IMR-90 (cell line): Measurements from ENCODE around the gene DENND1A. TPM values are rescaled to one million over a fixed set of nuclear protein-coding genes. Genes with fewer than 3 reads are reported as not detected.

Experiments
- ATAC-seq: fragments of 200-7000 bp; cut with Tn5 transposase; 2 replicates; pipeline ENCODE4 v1.9.1; 2020; ENCODE audit warnings: low read depth, mild to moderate bottlenecking, moderate library complexity
- BruUV-seq: library from RNA; stranded (reverse); fragments of 400-500 nt; replicated peaks from 2 replicates; lab custom pipeline; 2021; lab: Mats Ljungman, UMichigan
- CTCF ChIA-PET: fragments of 300-600 bp; formaldehyde crosslinking; extraction: SDS; loops from one replicate; lab custom pipeline; 2021; ENCODE audit warnings: antibody characterized with exemption; lab: Yijun Ruan, JAX
- POLR2A ChIA-PET: fragments of 300-600 bp; sonication (Branson Sonifier 250); formaldehyde crosslinking; loops from one replicate; lab custom pipeline; 2022; ENCODE audit warnings: antibody characterized with exemption; ENCODE audit not compliant: unreplicated experiment; lab: Charles Lee
- DNase-seq: peaks from one replicate; pipeline ENCODE4 v3.0.0; 2013
- H2AFZ ChIP-seq: replicated peaks from 2 replicates; pipeline ENCODE3; 2013; ENCODE audit warnings: low read length, mild to moderate bottlenecking; ENCODE audit not compliant: poor library complexity
- H2AK5ac ChIP-seq: 2 replicates; pipeline ENCODE4 v1.6.1; 2013; ENCODE audit warnings: low read depth, low read length, inconsistent platforms
- H2AK9ac ChIP-seq: replicated peaks from 2 replicates; pipeline ENCODE3; 2013; ENCODE audit warnings: mild to moderate bottlenecking, low read depth, low read length, moderate library complexity; ENCODE audit not compliant: poor library complexity
- H2BK120ac ChIP-seq: 2 replicates; pipeline ENCODE4 v1.6.1; 2013; ENCODE audit warnings: low read depth, low read length, inconsistent platforms
- H2BK15ac ChIP-seq: 3 replicates; pipeline ENCODE4 v1.6.1; 2013; ENCODE audit warnings: low read depth, low read length, inconsistent platforms
- H2BK20ac ChIP-seq: 2 replicates; pipeline ENCODE4 v1.6.1; 2013; ENCODE audit warnings: low read depth, mild to moderate bottlenecking, inconsistent platforms, low read length, moderate library complexity
- H2BK5ac ChIP-seq: 2 replicates; pipeline ENCODE4 v1.6.1; 2013; ENCODE audit warnings: mild to moderate bottlenecking, low read depth, low read length, inconsistent platforms; ENCODE audit not compliant: poor library complexity, severe bottlenecking
- H3K14ac ChIP-seq: replicated peaks from 2 replicates; pipeline ENCODE4 v1.6.1; 2013; ENCODE audit warnings: low read depth, low read length, inconsistent platforms
- H3K18ac ChIP-seq: 2 replicates; pipeline ENCODE4 v1.6.1; 2013; ENCODE audit warnings: low read depth, low read length, control low read depth
- H3K23ac ChIP-seq: 2 replicates; pipeline ENCODE4 v1.6.1; 2013; ENCODE audit warnings: low read depth, low read length, inconsistent platforms
- H3K27ac ChIP-seq: 2 replicates; pipeline ENCODE4 v1.5.1; 2013; ENCODE audit warnings: mild to moderate bottlenecking, control low read depth, low read length; ENCODE audit not compliant: insufficient read depth
- H3K27me3 ChIP-seq: 2 replicates; pipeline ENCODE4 v1.6.1; 2013; ENCODE audit warnings: low read length; ENCODE audit not compliant: control insufficient read depth, insufficient read depth
- H3K36me3 ChIP-seq: 2 replicates; pipeline ENCODE4 v1.6.1; 2013; ENCODE audit warnings: low read length, mixed read lengths; ENCODE audit not compliant: control insufficient read depth, insufficient read depth
- H3K4ac ChIP-seq: 2 replicates; pipeline ENCODE4 v1.6.1; 2013; ENCODE audit warnings: low read depth, low read length, inconsistent platforms
- H3K4me1 ChIP-seq: 2 replicates; pipeline ENCODE4 v1.6.1; 2013; ENCODE audit warnings: low read length, mixed read lengths; ENCODE audit not compliant: control insufficient read depth, insufficient read depth
- H3K4me2 ChIP-seq: 2 replicates; pipeline ENCODE4 v1.6.1; 2013; ENCODE audit warnings: low read depth, mild to moderate bottlenecking, control low read depth, low read length, moderate library complexity
- H3K4me3 ChIP-seq: 2 replicates; pipeline ENCODE4 v1.5.1; 2013; ENCODE audit warnings: low read depth, mild to moderate bottlenecking, control low read depth, low read length, moderate library complexity; ENCODE audit not compliant: insufficient read depth
- H3K56ac ChIP-seq: 2 replicates; pipeline ENCODE4 v1.6.1; 2013; ENCODE audit warnings: low read length, inconsistent platforms; ENCODE audit not compliant: insufficient read depth; ENCODE audit errors: extremely low read depth
- H3K79me1 ChIP-seq, 2 experiments: 2 replicates each; pipeline ENCODE4 v1.6.1; 2013; ENCODE audit warnings: low read length in 2 of 2, inconsistent platforms in 1 of 2, low read depth in 1 of 2
- H3K9ac ChIP-seq: 2 replicates; pipeline ENCODE4 v1.6.1; 2013; ENCODE audit warnings: low read depth, low read length, control low read depth
- H3K9me1 ChIP-seq: 2 replicates; pipeline ENCODE4 v1.6.1; 2013; ENCODE audit warnings: low read length, inconsistent platforms; ENCODE audit not compliant: insufficient read depth
- H3K9me3 ChIP-seq: 2 replicates; pipeline ENCODE4 v1.6.1; 2013; ENCODE audit warnings: low read length; ENCODE audit not compliant: control insufficient read depth, insufficient read depth
- H4K20me1 ChIP-seq: 2 replicates; pipeline ENCODE4 v1.6.1; 2013; ENCODE audit warnings: low read length, inconsistent platforms; ENCODE audit not compliant: insufficient read depth
- H4K5ac ChIP-seq: 2 replicates; pipeline ENCODE4 v1.6.1; 2013; ENCODE audit warnings: mild to moderate bottlenecking, low read depth, low read length, control low read depth
- H4K8ac ChIP-seq, 2 experiments: 2 replicates each; pipeline ENCODE4 v1.6.1; 2013; ENCODE audit warnings: low read depth in 2 of 2, low read length in 2 of 2, control low read depth in 1 of 2, inconsistent platforms in 1 of 2
- H4K91ac ChIP-seq: 2 replicates; pipeline ENCODE4 v1.6.1; 2013; ENCODE audit warnings: low read depth, low read length, inconsistent platforms; ENCODE audit not compliant: insufficient read depth
- CTCF ChIP-seq: conservative IDR thresholded peaks from 2 replicates; pipeline ENCODE4 v1.5.1; 2012; ENCODE audit warnings: mild to moderate bottlenecking, low read depth, low read length, improper control_type of control experiment
- MXI1 ChIP-seq: IDR thresholded peaks from 2 replicates; pipeline ENCODE4 v1.6.1; 2012; ENCODE audit warnings: low read depth, mild to moderate bottlenecking, low read length, moderate library complexity, borderline replicate concordance
- RAD21 ChIP-seq: IDR thresholded peaks from 2 replicates; pipeline ENCODE4 v1.6.1; 2012; ENCODE audit warnings: low read length, improper control_type of control experiment
- WGBS, 2 experiments: methylation state at CpG; one replicate each; pipeline versions ENCODE4 v1.1.5 to v1.1.7; 2013; ENCODE audit warnings: missing lambda C conversion rate in 2 of 2; ENCODE audit not compliant: insufficient read length in 1 of 2; ENCODE audit errors: extremely low coverage in 2 of 2; 5-methylcytosine and 5-hydroxymethylcytosine counted together
- dilution Hi-C: fragments of 300-500 bp; cut with HindIII; formaldehyde crosslinking; loops from one replicate; pipeline ENCODE4 v1.14.3; 2018; ENCODE audit warnings: low sequenced_read_pairs; ENCODE audit not compliant: unreplicated experiment
- in situ Hi-C: fragments of 300-500 bp; cut with MboI; formaldehyde crosslinking; loops from 3 replicates; pipeline ENCODE4 v1.14.3; 2019; ENCODE audit warnings: low sequenced_read_pairs, inconsistent platforms, mixed read lengths
- intact Hi-C: fragments of 100-400 bp; cut with micrococcal nuclease; formaldehyde crosslinking; loops from 2 replicates; pipeline ENCODE4 v1.10.0; 2022
- polyA plus RNA-seq, 3 experiments: library from polyadenylated mRNA; depleted of rRNA; stranded (reverse); fragments of >200 nt; gene quantifications; 2 replicates each; pipeline ENCODE4 v1.2.3, GENCODE V29; 2012; ENCODE audit warnings: low replicate concordance in 1 of 3
- total RNA-seq: library from RNA; depleted of rRNA; stranded (reverse); fragments of >200 nt; gene quantifications from 2 replicates; pipeline ENCODE4 v1.2.3, GENCODE V29; 2012

The DENND1A gene
- total and polyA plus RNA-seq, 2 of the 4 experiments (the other 2 are of a cell fraction), result 21.4 to 27.6 TPM

- no peak overlapping the region for H2AK9ac ChIP-seq
- POLR2A ChIA-PET, result no interaction called here
- H3K14ac ChIP-seq, result no peak overlapping the region
- peaks cover 4% of the 10 kb centered on the region for H3K9me1 ChIP-seq
- no peak overlapping the region for H2AK5ac ChIP-seq
- no peak overlapping the region for H3K4me3 ChIP-seq
- WGBS, 2 experiments, result 77% methylated on average over 6 of the region's 9 CpGs; no CpG with 5 or more reads in 1 of the 2 experiments
- H4K20me1 ChIP-seq, result no peaks in the 10 kb centered on the region
- no peak overlapping the region for H2AFZ ChIP-seq
- H4K5ac ChIP-seq, result no peak overlapping the region
- H3K4ac ChIP-seq, result no peak overlapping the region
- no peak for TF ChIP-seq RAD21
- TF ChIP-seq CTCF, result no peak
- no peak for TF ChIP-seq MXI1
- in situ Hi-C loops, result no loop called here
- CTCF ChIA-PET, result no interaction called here
- no peak overlapping the region for H4K8ac ChIP-seq
- H3K9me3 ChIP-seq, result no peaks in the 10 kb centered on the region
- no peak overlapping the region for H2BK20ac ChIP-seq
- H3K56ac ChIP-seq, result no peak overlapping the region
- intact Hi-C loops, result no loop called here
- no peak for ATAC-seq
- peaks cover 7% of the 10 kb centered on the region for H3K4me1 ChIP-seq
- no peak overlapping the region for H2BK120ac ChIP-seq
- no peak overlapping the region for H2BK5ac ChIP-seq
- no peak overlapping the region for H3K23ac ChIP-seq
- no peak overlapping the region for H3K18ac ChIP-seq
- no peak overlapping the region for H3K9ac ChIP-seq
- H3K27me3 ChIP-seq, result no peaks in the 10 kb centered on the region
- H3K27ac ChIP-seq, result no peak overlapping the region
- no peak for DNase-seq
- no peak overlapping the region for H3K4me2 ChIP-seq
- H4K91ac ChIP-seq, result no peak overlapping the region
- peaks cover 2% of the 10 kb centered on the region; the same call in 1 of the 2 replicates for H3K36me3 ChIP-seq
- dilution Hi-C loops, result no loop called here
- H3K79me1 ChIP-seq, result no peaks in the 10 kb centered on the region
- no peak overlapping the region for H2BK15ac ChIP-seq
- BruUV-seq, result no TSS peak
Measured at GRCh38 chr9:123434619-123435240, 495.2 kb downstream of the DENND1A start.
